Fibroblast of lung (primary cell): ENCODE measurements around the gene KIAA1328.

Experiments
- EZH2 ChIP-seq: IDR thresholded peaks from 2 replicates; pipeline ENCODE4 v1.5.1; 2012; ENCODE audit warnings: low read length, control low read depth, mild to moderate bottlenecking; ENCODE audit errors: missing control alignments
- TF ChIP-seq, protein P1 (sequence below), 2 donors: IDR thresholded peaks in 1 of 2; conservative IDR thresholded peaks in 1 of 2; 1 replicate in 1 of 2; 2 replicates in 1 of 2; pipeline ENCODE4 v1.5.1; 2011 to 2012; ENCODE audit warnings: low read length in 2 of 2, control low read depth in 1 of 2, inconsistent platforms in 1 of 2, low read depth in 1 of 2, mild to moderate bottlenecking in 1 of 2

DNA sequence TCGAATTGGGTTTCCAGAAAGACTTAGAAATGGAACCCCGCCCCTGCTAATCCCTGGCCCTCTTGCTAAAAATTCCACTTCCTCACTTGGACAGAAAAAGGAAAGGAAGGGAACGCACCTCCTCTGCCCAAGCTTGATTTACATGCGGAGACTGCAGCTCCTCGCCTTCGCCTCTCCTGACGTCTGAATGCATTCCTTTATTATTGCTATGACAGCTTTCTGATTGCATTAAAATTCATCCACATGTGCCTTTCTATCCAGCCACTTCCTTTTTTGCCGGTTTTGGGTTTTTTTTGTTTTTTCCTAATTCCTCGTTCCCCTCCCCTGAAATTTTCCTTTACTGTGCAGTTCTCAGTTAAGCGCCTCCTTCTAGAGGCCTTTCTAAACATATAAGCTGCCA, 448.9 kb downstream of the KIAA1328 start:
- TF ChIP-seq, protein P1, sequence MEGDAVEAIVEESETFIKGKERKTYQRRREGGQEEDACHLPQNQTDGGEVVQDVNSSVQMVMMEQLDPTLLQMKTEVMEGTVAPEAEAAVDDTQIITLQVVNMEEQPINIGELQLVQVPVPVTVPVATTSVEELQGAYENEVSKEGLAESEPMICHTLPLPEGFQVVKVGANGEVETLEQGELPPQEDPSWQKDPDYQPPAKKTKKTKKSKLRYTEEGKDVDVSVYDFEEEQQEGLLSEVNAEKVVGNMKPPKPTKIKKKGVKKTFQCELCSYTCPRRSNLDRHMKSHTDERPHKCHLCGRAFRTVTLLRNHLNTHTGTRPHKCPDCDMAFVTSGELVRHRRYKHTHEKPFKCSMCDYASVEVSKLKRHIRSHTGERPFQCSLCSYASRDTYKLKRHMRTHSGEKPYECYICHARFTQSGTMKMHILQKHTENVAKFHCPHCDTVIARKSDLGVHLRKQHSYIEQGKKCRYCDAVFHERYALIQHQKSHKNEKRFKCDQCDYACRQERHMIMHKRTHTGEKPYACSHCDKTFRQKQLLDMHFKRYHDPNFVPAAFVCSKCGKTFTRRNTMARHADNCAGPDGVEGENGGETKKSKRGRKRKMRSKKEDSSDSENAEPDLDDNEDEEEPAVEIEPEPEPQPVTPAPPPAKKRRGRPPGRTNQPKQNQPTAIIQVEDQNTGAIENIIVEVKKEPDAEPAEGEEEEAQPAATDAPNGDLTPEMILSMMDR (conservative IDR thresholded peaks at IDR 0.05 in 1 of 2, IDR thresholded peaks at IDR 0.05 in 1 of 2; ENCODE audit: low read depth in 1 of 2, low read length in 2 of 2), result no peak
- TF ChIP-seq EZH2, result no peak
